Measurements from ENCODE around the gene ENO4. TPM values are rescaled to one million over a fixed set of nuclear protein-coding genes. Genes with fewer than 3 reads are reported as not detected.

ENO4 gene
- total and polyA plus RNA-seq, 2 donors, result 0.11 to 0.14 TPM

DNA sequence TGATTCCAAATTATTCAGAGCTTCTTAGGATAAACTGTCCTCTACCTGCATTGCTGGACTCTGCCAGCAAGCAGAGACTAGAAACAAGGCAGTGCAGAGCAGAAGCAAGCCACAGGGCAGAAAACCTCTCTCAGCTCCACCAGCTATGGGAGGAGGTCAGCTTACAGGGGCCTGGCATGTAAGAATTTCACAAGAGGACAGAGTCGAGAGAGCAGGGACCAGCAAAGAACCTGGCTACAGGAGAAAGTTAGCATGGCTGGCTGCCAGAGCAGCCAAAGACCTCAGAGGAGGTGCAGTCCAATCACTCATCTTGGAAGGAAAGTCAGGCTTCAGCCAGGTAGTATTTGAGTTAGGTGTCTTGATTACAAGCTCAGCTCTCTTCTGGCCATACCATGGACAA is 62.9 kb downstream of the ENO4 start:
- Histone ChIP-seq H3K27ac (ENCODE audit: low read depth in 1 of 2, low read length in 1 of 2) (no peak overlapping the region), H3K27me3 (ENCODE audit: control insufficient read depth in 2 of 2, insufficient read depth in 1 of 2, low read length in 1 of 2) (no peaks in the 10 kb centered on the region), H3K36me3 (ENCODE audit: control insufficient read depth in 2 of 2, insufficient read depth in 2 of 2, low read length in 1 of 2) (no peaks in the 10 kb centered on the region), H3K4me1 (ENCODE audit: control insufficient read depth in 2 of 2, insufficient read depth in 2 of 2, low read length in 2 of 2) (no peaks in the 10 kb centered on the region), H3K4me3 (ENCODE audit: low read length in 2 of 2) (no peak overlapping the region), H3K9me3 (ENCODE audit: control insufficient read depth in 2 of 2, insufficient read depth in 1 of 2, low read length in 1 of 2) (no peaks in the 10 kb centered on the region)
- DNase-seq (ENCODE audit: low read depth in 6 of 9, low spot score in 9 of 9), result no peak
- WGBS, result 91% methylated on average over 1 of the region's 1 CpG

DNA sequence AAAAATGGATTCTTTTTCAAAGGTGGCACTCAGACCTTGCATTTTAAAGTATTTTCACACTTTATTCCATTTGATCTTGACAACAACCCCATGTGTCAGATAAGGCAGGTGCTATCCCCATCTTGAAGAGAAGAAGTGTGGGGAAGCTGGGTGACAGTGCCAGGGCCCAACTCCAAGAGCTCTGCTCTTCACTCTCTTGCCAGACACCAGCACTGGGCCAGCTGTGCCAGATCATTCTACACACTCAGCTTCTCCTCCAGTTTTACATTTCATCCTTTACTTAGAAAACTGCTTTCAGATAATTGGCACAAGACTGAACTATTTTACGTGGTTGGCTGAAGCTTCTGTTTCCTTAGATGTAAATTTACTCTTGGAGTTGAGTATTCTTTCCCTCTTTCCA is 64.4 kb downstream of the ENO4 start:
- no peak overlapping the region for H3K27ac ChIP-seq (ENCODE audit: low read depth in 1 of 2, low read length in 1 of 2)
- H3K4me1 ChIP-seq (ENCODE audit: control insufficient read depth in 2 of 2, insufficient read depth in 2 of 2, low read length in 2 of 2), result no peaks in the 10 kb centered on the region
- H3K36me3 ChIP-seq (ENCODE audit: control insufficient read depth in 2 of 2, insufficient read depth in 2 of 2, low read length in 1 of 2), result no peaks in the 10 kb centered on the region
- H3K4me3 ChIP-seq (ENCODE audit: low read length in 2 of 2), result no peak overlapping the region
- whole genome bisulfite sequencing, result 86% methylated on average over 1 of the region's 1 CpG
- no peaks in the 10 kb centered on the region for H3K27me3 ChIP-seq (ENCODE audit: control insufficient read depth in 2 of 2, insufficient read depth in 1 of 2, low read length in 1 of 2)
- no peak for DNase-seq (ENCODE audit: low read depth in 6 of 9, low spot score in 9 of 9)
- no peaks in the 10 kb centered on the region for H3K9me3 ChIP-seq (ENCODE audit: control insufficient read depth in 2 of 2, insufficient read depth in 1 of 2, low read length in 1 of 2)

DNA sequence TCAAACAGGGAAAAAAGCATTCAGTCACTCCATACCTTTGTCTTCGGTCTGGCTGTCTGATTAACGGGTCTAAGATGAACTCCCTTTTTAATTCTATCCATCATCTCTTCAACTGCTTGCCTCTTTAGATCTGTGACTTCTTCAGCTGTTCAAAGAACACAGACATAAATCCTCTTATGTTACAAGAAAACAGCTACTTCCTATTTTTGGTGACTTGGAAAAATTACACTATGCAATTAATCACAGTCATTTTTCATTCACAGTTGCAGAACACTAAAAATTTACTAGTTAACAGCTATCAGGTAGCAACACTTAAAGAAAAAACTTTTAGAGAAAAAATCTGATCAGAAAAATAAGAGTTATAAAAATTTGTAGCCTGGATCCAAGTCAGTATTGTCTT is 66.0 kb downstream of the ENO4 start:
- DNase-seq (ENCODE audit: low read depth in 6 of 9, low spot score in 9 of 9), result no peak
- 6% methylated on average over 2 of the region's 2 CpGs for WGBS
- Histone ChIP-seq H3K27me3 (ENCODE audit: control insufficient read depth in 2 of 2, insufficient read depth in 1 of 2, low read length in 1 of 2) (no peaks in the 10 kb centered on the region), H3K27ac (ENCODE audit: low read depth in 1 of 2, low read length in 1 of 2) (no peak overlapping the region), H3K4me3 (ENCODE audit: low read length in 2 of 2) (no peak overlapping the region), H3K36me3 (ENCODE audit: control insufficient read depth in 2 of 2, insufficient read depth in 2 of 2, low read length in 1 of 2) (no peaks in the 10 kb centered on the region), H3K9me3 (ENCODE audit: control insufficient read depth in 2 of 2, insufficient read depth in 1 of 2, low read length in 1 of 2) (no peaks in the 10 kb centered on the region), H3K4me1 (ENCODE audit: control insufficient read depth in 2 of 2, insufficient read depth in 2 of 2, low read length in 2 of 2) (no peaks in the 10 kb centered on the region)

DNA sequence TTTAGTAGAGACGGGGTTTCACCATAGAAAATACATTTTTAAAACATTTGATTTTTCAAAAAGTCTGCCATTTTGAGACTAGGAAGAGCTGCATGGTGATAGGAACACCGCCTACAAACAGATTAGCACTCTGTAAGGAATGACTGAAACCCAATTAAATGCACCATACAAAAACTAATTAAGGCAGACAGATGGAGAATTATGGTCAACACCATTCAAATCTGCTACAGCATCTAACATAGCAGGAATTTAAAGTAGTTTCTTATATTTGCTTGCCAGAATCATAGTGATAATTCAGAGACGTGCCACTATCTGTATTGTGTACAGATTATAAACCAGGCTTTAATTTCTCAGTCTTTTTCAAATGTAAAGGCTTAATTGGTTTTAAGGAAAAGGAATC is 68.2 kb downstream of the ENO4 start:
- Histone ChIP-seq H3K4me1 (ENCODE audit: control insufficient read depth in 2 of 2, insufficient read depth in 2 of 2, low read length in 2 of 2) (no peaks in the 10 kb centered on the region), H3K36me3 (ENCODE audit: control insufficient read depth in 2 of 2, insufficient read depth in 2 of 2, low read length in 1 of 2) (no peaks in the 10 kb centered on the region), H3K9me3 (ENCODE audit: control insufficient read depth in 2 of 2, insufficient read depth in 1 of 2, low read length in 1 of 2) (no peaks in the 10 kb centered on the region), H3K4me3 (ENCODE audit: low read length in 2 of 2) (no peak overlapping the region), H3K27me3 (ENCODE audit: control insufficient read depth in 2 of 2, insufficient read depth in 1 of 2, low read length in 1 of 2) (no peaks in the 10 kb centered on the region), H3K27ac (ENCODE audit: low read depth in 1 of 2, low read length in 1 of 2) (no peak overlapping the region)
- 94% methylated on average over 3 of the region's 3 CpGs for WGBS
- no peak for DNase-seq (ENCODE audit: low read depth in 6 of 9, low spot score in 9 of 9)

DNA sequence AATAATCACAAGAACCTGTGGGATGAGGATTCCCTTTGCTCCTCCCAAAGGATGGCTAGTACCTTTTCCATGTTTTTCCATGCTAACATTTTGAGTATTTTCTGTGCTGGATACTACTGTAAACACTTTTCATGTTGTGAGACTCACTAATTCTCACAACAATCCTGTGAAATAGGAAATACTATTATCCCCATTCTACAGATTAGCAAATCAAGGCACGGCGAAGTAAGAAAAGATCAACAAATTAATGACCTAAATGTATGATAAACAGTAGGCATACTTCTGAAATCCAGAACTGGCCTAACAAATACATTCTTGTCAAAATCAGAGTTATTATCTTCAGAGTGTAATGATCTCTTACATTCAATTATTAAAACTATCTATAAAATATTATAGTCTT is 69.3 kb downstream of the ENO4 start:
- H3K36me3 ChIP-seq (ENCODE audit: control insufficient read depth in 2 of 2, insufficient read depth in 2 of 2, low read length in 1 of 2), result no peaks in the 10 kb centered on the region
- no peaks in the 10 kb centered on the region for H3K27me3 ChIP-seq (ENCODE audit: control insufficient read depth in 2 of 2, insufficient read depth in 1 of 2, low read length in 1 of 2)
- no peaks in the 10 kb centered on the region for H3K9me3 ChIP-seq (ENCODE audit: control insufficient read depth in 2 of 2, insufficient read depth in 1 of 2, low read length in 1 of 2)
- H3K27ac ChIP-seq (ENCODE audit: low read depth in 1 of 2, low read length in 1 of 2), result no peak overlapping the region
- no peak for DNase-seq (ENCODE audit: low read depth in 6 of 9, low spot score in 9 of 9)
- no peak overlapping the region for H3K4me3 ChIP-seq (ENCODE audit: low read length in 2 of 2)
- over 99% methylated on average over 2 of the region's 2 CpGs for WGBS
- no peaks in the 10 kb centered on the region for H3K4me1 ChIP-seq (ENCODE audit: control insufficient read depth in 2 of 2, insufficient read depth in 2 of 2, low read length in 2 of 2)

DNA sequence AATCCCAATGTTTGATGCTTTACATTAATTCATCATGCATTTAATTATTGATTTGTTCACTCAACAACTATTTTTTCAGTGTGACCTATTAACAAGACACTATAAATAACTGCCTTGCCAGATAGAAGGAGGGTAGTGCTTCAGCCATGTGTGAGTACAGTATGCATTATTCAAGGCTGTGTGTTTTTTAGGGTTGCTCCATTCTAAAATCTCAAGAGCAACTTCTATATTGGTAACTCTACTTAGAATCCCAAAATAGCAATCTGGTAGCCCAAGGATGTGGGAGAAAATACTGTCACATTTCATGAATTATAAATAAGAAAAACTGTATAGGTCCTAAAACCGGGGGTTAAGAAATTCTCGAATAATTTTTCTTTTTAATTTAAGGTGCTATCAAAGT is 69.9 kb downstream of the ENO4 start:
- no peaks in the 10 kb centered on the region for H3K27me3 ChIP-seq (ENCODE audit: control insufficient read depth in 2 of 2, insufficient read depth in 1 of 2, low read length in 1 of 2)
- no peaks in the 10 kb centered on the region for H3K4me1 ChIP-seq (ENCODE audit: control insufficient read depth in 2 of 2, insufficient read depth in 2 of 2, low read length in 2 of 2)
- H3K27ac ChIP-seq (ENCODE audit: low read depth in 1 of 2, low read length in 1 of 2), result no peak overlapping the region
- no peaks in the 10 kb centered on the region for H3K9me3 ChIP-seq (ENCODE audit: control insufficient read depth in 2 of 2, insufficient read depth in 1 of 2, low read length in 1 of 2)
- H3K4me3 ChIP-seq (ENCODE audit: low read length in 2 of 2), result no peak overlapping the region
- 96% methylated on average over 2 of the region's 2 CpGs for WGBS
- no peak for DNase-seq (ENCODE audit: low read depth in 6 of 9, low spot score in 9 of 9)
- no peaks in the 10 kb centered on the region for H3K36me3 ChIP-seq (ENCODE audit: control insufficient read depth in 2 of 2, insufficient read depth in 2 of 2, low read length in 1 of 2)

DNA sequence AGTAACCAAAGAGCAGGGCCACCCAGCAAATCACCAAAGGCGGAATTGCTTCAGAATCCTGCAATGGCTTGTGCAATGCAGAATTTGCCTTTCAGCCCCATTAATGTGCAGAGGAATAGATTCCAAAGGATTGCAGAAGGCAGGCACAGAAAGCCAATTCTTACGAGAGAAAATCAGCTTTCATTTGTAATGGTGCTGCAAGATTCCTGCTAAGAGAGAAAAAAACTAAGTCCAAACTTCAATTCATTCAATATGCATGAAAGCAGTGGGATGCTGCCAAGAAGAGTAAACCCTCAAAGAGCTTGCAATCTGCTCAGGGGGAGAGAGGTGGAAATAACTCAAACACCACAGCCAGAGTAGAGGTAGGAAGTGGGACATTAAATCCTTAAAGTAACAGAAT is 70.4 kb downstream of the ENO4 start:
- H3K4me3 ChIP-seq (ENCODE audit: low read length in 2 of 2), result no peak overlapping the region
- no peak overlapping the region for H3K27ac ChIP-seq (ENCODE audit: low read depth in 1 of 2, low read length in 1 of 2)
- DNase-seq (ENCODE audit: low read depth in 6 of 9, low spot score in 9 of 9), result no peak
- H3K27me3 ChIP-seq (ENCODE audit: control insufficient read depth in 2 of 2, insufficient read depth in 1 of 2, low read length in 1 of 2), result no peaks in the 10 kb centered on the region
- H3K9me3 ChIP-seq (ENCODE audit: control insufficient read depth in 2 of 2, insufficient read depth in 1 of 2, low read length in 1 of 2), result no peaks in the 10 kb centered on the region
- no peaks in the 10 kb centered on the region for H3K4me1 ChIP-seq (ENCODE audit: control insufficient read depth in 2 of 2, insufficient read depth in 2 of 2, low read length in 2 of 2)
- 48% methylated on average over 2 of the region's 2 CpGs for WGBS
- H3K36me3 ChIP-seq (ENCODE audit: control insufficient read depth in 2 of 2, insufficient read depth in 2 of 2, low read length in 1 of 2), result no peaks in the 10 kb centered on the region

DNA sequence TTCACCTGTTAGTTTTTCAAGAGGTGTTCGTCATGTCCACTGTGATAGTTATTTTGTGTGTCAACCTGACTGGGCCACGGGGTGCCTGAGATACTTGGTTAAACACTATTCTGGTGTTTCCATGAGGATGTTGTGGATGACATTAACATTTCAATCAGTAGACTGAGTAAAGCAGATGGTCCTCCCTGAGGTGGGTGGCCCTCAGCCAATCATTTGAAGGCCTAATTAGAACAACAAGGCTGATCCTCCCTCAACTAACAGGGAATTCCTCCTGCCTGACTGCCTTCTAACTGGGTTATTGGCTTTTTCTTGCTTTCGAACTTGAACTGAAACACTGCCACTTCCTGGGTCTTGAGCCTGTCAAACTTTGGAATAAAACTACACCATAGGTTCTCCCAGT is 75.8 kb downstream of the ENO4 start:
- WGBS, result 95% methylated on average over 3 of the region's 3 CpGs
- Histone ChIP-seq H3K4me3 (ENCODE audit: low read length in 2 of 2) (no peak overlapping the region), H3K36me3 (ENCODE audit: control insufficient read depth in 2 of 2, insufficient read depth in 2 of 2, low read length in 1 of 2) (no peaks in the 10 kb centered on the region), H3K27me3 (ENCODE audit: control insufficient read depth in 2 of 2, insufficient read depth in 1 of 2, low read length in 1 of 2) (no peaks in the 10 kb centered on the region), H3K9me3 (ENCODE audit: control insufficient read depth in 2 of 2, insufficient read depth in 1 of 2, low read length in 1 of 2) (no peaks in the 10 kb centered on the region), H3K27ac (ENCODE audit: low read depth in 1 of 2, low read length in 1 of 2) (no peak overlapping the region), H3K4me1 (ENCODE audit: control insufficient read depth in 2 of 2, insufficient read depth in 2 of 2, low read length in 2 of 2) (no peaks in the 10 kb centered on the region)
- no peak for DNase-seq (ENCODE audit: low read depth in 6 of 9, low spot score in 9 of 9)

DNA sequence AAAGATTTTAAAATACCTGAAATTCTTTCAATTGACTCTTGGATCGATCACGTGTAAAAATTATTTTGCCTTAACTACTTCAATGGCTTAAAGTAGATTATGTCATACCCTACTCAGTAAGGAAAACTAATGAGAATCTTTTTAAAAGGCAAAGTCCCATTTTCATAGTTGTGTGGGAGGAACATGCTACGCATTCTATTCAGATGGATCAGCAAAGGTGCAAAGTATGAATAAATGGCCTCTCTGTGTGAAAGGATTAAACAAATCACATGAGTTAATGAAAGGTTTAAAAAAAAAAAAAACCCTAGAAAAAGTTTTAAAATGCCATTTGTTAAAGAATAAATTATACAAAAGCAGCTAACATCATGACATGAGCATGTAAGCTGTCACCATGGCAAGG is 77.1 kb downstream of the ENO4 start:
- Histone ChIP-seq H3K36me3 (ENCODE audit: control insufficient read depth in 2 of 2, insufficient read depth in 2 of 2, low read length in 1 of 2) (no peaks in the 10 kb centered on the region), H3K27ac (ENCODE audit: low read depth in 1 of 2, low read length in 1 of 2) (no peak overlapping the region), H3K27me3 (ENCODE audit: control insufficient read depth in 2 of 2, insufficient read depth in 1 of 2, low read length in 1 of 2) (no peaks in the 10 kb centered on the region), H3K4me3 (ENCODE audit: low read length in 2 of 2) (no peak overlapping the region), H3K9me3 (ENCODE audit: control insufficient read depth in 2 of 2, insufficient read depth in 1 of 2, low read length in 1 of 2) (no peaks in the 10 kb centered on the region), H3K4me1 (ENCODE audit: control insufficient read depth in 2 of 2, insufficient read depth in 2 of 2, low read length in 2 of 2) (no peaks in the 10 kb centered on the region)
- WGBS, result 97% methylated on average over 3 of the region's 3 CpGs
- DNase-seq (ENCODE audit: low read depth in 6 of 9, low spot score in 9 of 9), result no peak

DNA sequence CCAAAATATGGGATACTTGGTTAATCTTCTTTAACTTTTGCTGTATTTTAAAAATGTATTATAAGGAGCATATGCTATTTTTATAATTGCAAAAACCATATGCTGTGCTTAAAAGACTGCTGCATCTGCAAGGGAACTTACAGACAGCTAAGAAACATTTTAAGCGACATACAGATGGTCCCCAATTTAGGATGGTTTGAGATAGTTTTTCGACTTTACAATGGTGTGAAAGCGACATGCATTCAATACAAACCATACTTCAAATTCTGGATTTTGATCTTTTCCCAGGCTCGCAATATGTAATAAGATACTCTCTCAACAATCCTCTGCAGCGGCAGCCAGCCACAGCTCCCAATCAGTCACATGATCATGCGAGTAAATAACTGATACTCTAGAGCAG is 82.5 kb downstream of the ENO4 start:
- no peak for DNase-seq (ENCODE audit: low read depth in 6 of 9, low spot score in 9 of 9)
- Histone ChIP-seq H3K9me3 (ENCODE audit: control insufficient read depth in 2 of 2, insufficient read depth in 1 of 2, low read length in 1 of 2) (peaks cover 0 to 3% of the 10 kb centered on the region in 2 donors), H3K4me1 (ENCODE audit: control insufficient read depth in 2 of 2, insufficient read depth in 2 of 2, low read length in 2 of 2) (no peaks in the 10 kb centered on the region), H3K27me3 (ENCODE audit: control insufficient read depth in 2 of 2, insufficient read depth in 1 of 2, low read length in 1 of 2) (no peaks in the 10 kb centered on the region), H3K27ac (ENCODE audit: low read depth in 1 of 2, low read length in 1 of 2) (no peak overlapping the region), H3K36me3 (ENCODE audit: control insufficient read depth in 2 of 2, insufficient read depth in 2 of 2, low read length in 1 of 2) (no peaks in the 10 kb centered on the region), H3K4me3 (ENCODE audit: low read length in 2 of 2) (no peak overlapping the region)
- WGBS, result 97% methylated on average over 6 of the region's 6 CpGs

Data from thymus (tissue), 11 donors.